ENCODE data around the gene ERCC6L2. TPM values are rescaled to one million over a fixed set of nuclear protein-coding genes. Genes with fewer than 3 reads are reported as not detected.

The ERCC6L2 gene
- total RNA-seq, 2 donors from 2014 or later, result 39.4 to 43.5 TPM

DNA sequence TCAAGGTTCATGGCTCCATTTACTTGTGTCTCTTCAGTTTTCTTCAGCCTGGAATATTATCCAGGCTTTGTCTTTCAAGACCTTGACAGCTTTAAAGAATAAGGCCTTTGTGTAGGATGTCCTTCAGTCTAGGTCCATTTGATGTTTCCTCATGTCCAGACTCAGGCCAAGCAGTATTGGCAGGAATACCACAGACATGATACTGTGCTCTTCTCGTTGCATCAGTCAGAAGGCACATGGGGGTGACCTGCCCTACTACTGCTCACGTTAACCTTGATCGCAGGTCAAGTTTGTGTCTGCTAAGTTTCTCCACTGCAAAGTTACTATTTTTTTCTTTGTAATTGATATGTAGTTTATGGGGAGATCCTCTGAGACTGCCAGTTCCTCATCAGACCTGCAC, 88.2 kb downstream of the ERCC6L2 start:
- ATAC-seq (no peak), DNase-seq (no peak)
- intact Hi-C loops (cut with DNase I, micrococcal nuclease), result no loop called here

DNA sequence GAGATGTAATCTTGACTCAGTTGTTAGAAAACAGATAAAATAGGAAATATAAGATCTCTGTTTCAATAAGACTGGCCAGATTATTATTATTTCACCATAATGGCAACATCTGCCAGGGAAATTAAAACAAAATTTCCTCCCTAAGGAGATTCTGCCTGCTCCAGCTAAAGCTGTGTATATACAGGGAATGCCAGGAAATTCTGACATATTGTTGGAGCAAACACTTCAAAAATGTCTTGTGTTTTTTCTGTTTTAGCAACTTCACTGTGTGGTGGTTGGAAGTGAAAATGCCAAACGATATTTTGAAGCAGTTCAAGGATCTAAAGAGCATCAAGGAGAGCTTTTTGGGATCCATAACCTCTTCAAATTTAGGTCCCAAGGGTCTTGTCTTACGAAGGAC, 90.8 kb downstream of the ERCC6L2 start:
- no peak for ATAC-seq
- no peak for DNase-seq
- intact Hi-C loops (cut with DNase I, micrococcal nuclease), result no loop called here

DNA sequence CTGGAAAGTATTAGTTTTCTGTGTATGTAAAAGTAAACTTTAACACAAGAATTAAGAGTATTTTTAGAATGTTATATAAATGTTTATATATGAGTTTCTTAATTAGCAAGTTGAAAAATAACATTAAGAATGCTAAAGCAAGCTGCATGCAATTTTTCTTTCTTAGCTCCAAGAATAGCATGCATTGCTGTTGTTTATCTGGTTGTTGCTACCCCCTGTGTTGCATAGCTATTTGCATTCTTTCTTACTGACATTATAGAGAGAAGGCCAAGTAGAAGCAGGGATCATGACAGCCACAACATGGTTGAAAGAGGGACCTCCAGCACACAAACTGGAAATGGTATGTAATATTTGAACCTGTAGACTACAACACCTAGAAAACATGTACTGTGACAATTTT, 94.8 kb downstream of the ERCC6L2 start:
- DNase-seq, result no peak
- ATAC-seq, result no peak
- intact Hi-C loops (cut with DNase I, micrococcal nuclease), result no loop called here

GRCh38 chr9:95971815-95972214, 96.3 kb downstream of the ERCC6L2 start:
- DNase-seq (no peak), ATAC-seq (no peak)
- intact Hi-C loops (cut with DNase I, micrococcal nuclease), result no loop called here

- intact Hi-C loops (cut with DNase I, micrococcal nuclease), result no loop called here
- ATAC-seq, result no peak
- no peak for DNase-seq
Measured at GRCh38 chr9:95974389-95974788, 98.9 kb downstream of the ERCC6L2 start.

DNA sequence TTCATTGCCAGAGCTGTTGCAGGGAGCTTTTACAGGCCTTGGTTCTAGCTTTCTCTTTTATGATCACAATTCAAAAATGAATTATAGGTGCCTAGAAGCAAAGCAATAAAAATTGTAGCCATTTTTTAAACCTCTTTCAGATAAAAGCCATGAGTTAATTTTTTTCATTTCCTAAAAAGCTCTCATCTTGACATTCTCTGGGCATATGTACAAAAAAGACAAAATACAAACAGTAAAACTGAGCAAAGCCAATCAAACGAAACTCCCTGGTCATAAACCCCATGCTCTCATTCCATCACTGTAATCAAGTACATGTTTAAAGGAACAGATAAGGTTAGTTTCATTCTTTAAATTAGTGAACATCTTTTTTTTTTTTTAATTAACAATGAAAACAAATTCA, 101.9 kb downstream of the ERCC6L2 start:
- ATAC-seq (peak; percentile 66), DNase-seq (no peak)
- intact Hi-C loops (cut with DNase I, micrococcal nuclease), result no loop called here

GRCh38 chr9:95978106-95978505, 102.6 kb downstream of the ERCC6L2 start:
- no peak for DNase-seq
- no peak for ATAC-seq
- intact Hi-C loops (cut with DNase I, micrococcal nuclease), result no loop called here

GRCh38 chr9:95979446-95979845, 104.0 kb downstream of the ERCC6L2 start:
- ATAC-seq (no peak), DNase-seq (no peak)
- intact Hi-C loops (cut with DNase I, micrococcal nuclease), result no loop called here

- intact Hi-C loops (cut with DNase I, micrococcal nuclease), result no loop called here
- no peak for ATAC-seq
Measured at GRCh38 chr9:95980262-95981125, 105.0 kb downstream of the ERCC6L2 start.

GRCh38 chr9:95981761-95982390, 106.4 kb downstream of the ERCC6L2 start:
- intact Hi-C loops (cut with DNase I, micrococcal nuclease), result no loop called here
- DNase-seq (no peak), ATAC-seq (no peak)

More at GRCh38 chr9:95980262-95981125, 105.0 kb downstream of the ERCC6L2 start:
- DNase-seq, result no peak

DNA sequence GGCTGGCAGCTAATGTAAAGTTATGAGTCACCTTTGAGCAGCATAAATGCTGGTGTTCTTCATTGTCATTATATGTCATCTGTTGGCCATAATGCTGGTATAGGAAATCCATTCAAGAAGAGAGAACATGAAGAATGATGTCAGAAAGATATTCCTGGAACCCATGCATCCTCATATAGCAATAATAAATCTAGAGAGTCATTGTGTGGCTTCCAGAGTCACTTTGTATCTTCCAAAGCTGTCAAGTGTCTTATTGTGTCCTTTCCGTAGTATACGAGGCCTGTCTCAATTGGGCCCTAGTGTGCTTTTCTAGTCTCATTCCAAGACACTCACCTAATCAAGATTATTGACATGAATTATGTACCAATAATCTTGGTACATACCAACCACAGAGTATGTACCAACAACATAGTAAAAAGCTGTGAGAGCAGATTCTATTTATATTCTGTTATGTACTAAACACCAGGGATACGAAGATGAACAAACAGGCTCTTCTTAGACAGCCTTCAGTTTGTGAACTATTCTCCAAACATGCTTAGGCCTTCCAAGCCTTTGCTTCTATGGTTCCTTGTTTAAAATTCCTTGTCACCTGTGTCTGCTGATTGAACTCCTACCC, 110.1 kb downstream of the ERCC6L2 start:
- ATAC-seq (no peak), DNase-seq (no peak)
- intact Hi-C loops (cut with DNase I, micrococcal nuclease), result no loop called here

DNA sequence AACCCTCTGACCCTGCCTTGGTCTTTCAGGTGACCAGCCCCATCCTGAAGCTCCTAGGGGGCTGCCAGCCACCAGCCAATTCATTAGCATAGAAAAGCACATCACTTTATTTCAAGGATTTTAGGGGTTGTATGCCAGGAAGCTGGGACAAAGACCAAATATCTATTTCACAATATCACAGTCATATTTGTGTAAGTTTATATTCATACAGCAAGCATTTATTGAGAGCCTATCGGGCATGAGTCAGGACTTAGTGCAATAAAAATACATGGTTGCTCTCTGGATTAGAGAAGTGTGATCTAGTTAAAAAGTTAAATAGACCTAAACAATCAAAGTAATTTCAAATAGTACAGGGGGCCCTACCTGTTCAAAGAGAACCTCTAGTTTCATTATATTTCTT, 113.8 kb downstream of the ERCC6L2 start:
- intact Hi-C loops (cut with DNase I, micrococcal nuclease), result no loop called here
- DNase-seq (no peak), ATAC-seq (peak; percentile 63)

- DNase-seq (no peak), ATAC-seq (no peak)
- intact Hi-C loops (cut with DNase I, micrococcal nuclease), result no loop called here
Measured at GRCh38 chr9:95991326-95991725, 115.8 kb downstream of the ERCC6L2 start.

DNA sequence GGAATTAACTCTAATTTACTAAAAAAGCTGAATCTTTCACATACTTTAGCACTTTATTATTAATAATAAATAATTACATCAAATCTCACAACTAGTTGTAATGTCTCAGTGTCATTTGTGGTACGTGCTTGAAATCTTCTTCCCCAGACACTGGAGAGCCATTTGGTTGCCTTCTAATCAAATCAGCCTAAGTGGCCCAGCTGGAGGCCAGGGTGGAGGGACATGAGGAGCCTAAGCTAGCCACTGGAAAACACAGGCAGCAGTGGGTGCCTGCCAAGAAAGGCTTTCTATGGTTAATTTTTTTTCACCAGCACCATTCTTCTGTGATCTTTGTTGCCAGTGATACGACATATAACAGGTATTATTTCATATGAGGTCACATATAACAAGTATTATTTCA, 117.0 kb downstream of the ERCC6L2 start:
- DNase-seq (no peak), ATAC-seq (no peak)
- intact Hi-C loops (cut with DNase I, micrococcal nuclease), result no loop called here

GRCh38 chr9:95993337-95993736, 117.8 kb downstream of the ERCC6L2 start:
- DNase-seq (no peak), ATAC-seq (no peak)
- intact Hi-C loops (cut with DNase I, micrococcal nuclease), result no loop called here

GRCh38 chr9:95999390-95999789, 123.9 kb downstream of the ERCC6L2 start:
- ATAC-seq (no peak), DNase-seq (no peak)
- intact Hi-C loops (cut with DNase I, micrococcal nuclease), result no loop called here

DNA sequence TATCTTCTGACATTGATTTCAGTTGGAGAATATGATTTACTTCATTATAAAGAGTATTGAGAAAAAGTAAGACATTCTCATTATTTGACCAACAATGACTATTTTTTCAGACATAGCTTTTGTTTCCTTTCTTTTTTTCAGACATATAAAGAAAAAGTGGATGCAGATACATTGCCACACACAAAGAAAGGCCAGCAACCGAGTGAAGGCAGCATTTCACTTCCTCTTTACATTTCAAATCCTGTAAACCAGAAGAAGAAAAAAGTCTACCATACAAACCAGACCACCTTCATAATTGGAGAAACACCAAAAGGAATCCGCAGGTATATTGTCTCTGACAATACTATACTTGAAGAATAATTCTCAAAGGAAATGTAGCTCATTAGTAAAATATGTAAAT, 128.9 kb downstream of the ERCC6L2 start:
- DNase-seq (no peak), ATAC-seq (no peak)
- intact Hi-C loops (cut with DNase I, micrococcal nuclease), result no loop called here

DNA sequence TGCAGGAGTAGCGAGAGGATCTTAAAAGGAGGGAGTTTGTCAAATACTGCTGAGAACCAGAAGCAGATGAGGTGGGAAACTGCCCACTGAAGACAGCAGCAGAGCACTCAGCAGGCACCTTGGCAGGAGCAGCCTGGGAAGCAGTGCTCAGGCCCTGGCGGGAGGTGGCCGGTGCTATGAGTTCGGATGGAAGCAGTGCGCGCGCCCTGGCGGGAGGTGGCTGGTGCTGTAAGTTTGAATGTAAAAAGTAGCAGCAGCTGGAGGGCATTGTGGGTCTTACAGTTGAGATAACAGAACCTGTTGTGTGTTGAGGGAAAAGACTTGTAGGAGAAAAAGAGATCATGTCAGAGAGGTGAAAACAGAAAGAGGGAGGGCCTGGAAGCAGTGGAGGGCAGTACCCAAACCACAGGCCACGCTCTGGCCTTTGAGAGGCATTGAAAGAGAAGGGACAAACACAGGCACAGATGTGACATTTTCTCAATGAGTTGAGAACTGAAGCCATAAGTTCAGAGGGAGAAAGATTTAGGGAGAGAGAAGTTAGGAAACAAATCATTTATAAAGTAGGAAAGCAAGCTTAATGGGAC, 130.9 kb downstream of the ERCC6L2 start:
- intact Hi-C loops (cut with DNase I, micrococcal nuclease), result no loop called here
- no peak for DNase-seq
- ATAC-seq, result no peak

DNA sequence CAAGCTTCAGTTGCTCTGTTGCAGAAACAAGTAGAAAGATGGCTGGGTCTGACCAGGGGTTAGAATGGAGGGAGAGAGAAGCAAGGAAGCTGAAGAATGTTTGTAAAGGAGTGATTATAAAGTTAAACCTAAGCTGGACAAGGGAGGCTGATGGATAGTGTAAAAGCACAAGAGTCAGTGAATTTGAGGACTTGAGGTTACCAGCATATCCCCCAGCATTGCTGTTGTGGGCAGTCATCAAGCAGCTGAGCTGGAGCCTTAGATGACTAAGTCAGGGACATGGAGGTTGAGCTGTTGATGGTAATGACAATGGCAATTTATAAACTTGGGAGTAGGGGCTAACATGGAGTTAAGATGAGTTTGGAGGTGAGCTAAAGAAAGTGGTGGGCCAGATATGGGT, 131.5 kb downstream of the ERCC6L2 start:
- DNase-seq, result no peak
- no peak for ATAC-seq
- intact Hi-C loops (cut with DNase I, micrococcal nuclease), result no loop called here

All from left colon (tissue), 2 donors.